Endothelial cell (in vitro differentiated cells): ENCODE results near the gene MED17. TPM values are rescaled to one million over a fixed set of nuclear protein-coding genes. Genes with fewer than 3 reads are reported as not detected.
A peak's percentile ranks its signal among the peaks of the same experiment; 100 is the strongest.

Experiments
- DNase-seq: peaks from one replicate; pipeline ENCODE4 v3.0.0; 2021; ENCODE audit warnings: low spot score
- H3K27ac Mint-ChIP-seq: one replicate; pipeline ENCODE4 v1.8.0; 2021; ENCODE audit warnings: mixed read lengths, inconsistent platforms; ENCODE audit not compliant: unreplicated experiment
- H3K27me3 Mint-ChIP-seq: one replicate; pipeline ENCODE4 v1.8.0; 2021; ENCODE audit warnings: mild to moderate bottlenecking, moderate library complexity, mixed read lengths, inconsistent platforms; ENCODE audit not compliant: unreplicated experiment
- H3K36me3 Mint-ChIP-seq: one replicate; pipeline ENCODE4 v1.8.0; 2021; ENCODE audit warnings: mild to moderate bottlenecking, low read depth, mixed read lengths, inconsistent platforms; ENCODE audit not compliant: unreplicated experiment
- H3K4me1 Mint-ChIP-seq: one replicate; pipeline ENCODE4 v1.8.0; 2021; ENCODE audit warnings: mild to moderate bottlenecking, mixed read lengths, inconsistent platforms; ENCODE audit not compliant: unreplicated experiment
- H3K4me3 Mint-ChIP-seq: one replicate; pipeline ENCODE4 v1.8.0; 2021; ENCODE audit warnings: mild to moderate bottlenecking, mixed read lengths, inconsistent platforms; ENCODE audit not compliant: unreplicated experiment
- H3K9me3 Mint-ChIP-seq: one replicate; pipeline ENCODE4 v1.8.0; 2021; ENCODE audit warnings: mixed read lengths, inconsistent platforms; ENCODE audit not compliant: unreplicated experiment
- total RNA-seq: library from RNA; stranded (reverse); fragmentation: NEBNext Ultra II Directional; extraction: Animal tissue kit (Norgen Biotek cat#: 25700); gene quantifications from one replicate; pipeline ENCODE4 v1.2.1, GENCODE V29; 2021; ENCODE audit not compliant: unreplicated experiment
- TF ChIP-seq, protein P1 (sequence below): fragments of 200-600 bp; sonication (generic); IDR thresholded peaks from one replicate; pipeline ENCODE4 v1.5.0; 2021; ENCODE audit warnings: antibody characterized with exemption; ENCODE audit not compliant: unreplicated experiment

MED17 gene
- total RNA-seq, 1 donor from 2014 or later: 38.7 TPM

DNA sequence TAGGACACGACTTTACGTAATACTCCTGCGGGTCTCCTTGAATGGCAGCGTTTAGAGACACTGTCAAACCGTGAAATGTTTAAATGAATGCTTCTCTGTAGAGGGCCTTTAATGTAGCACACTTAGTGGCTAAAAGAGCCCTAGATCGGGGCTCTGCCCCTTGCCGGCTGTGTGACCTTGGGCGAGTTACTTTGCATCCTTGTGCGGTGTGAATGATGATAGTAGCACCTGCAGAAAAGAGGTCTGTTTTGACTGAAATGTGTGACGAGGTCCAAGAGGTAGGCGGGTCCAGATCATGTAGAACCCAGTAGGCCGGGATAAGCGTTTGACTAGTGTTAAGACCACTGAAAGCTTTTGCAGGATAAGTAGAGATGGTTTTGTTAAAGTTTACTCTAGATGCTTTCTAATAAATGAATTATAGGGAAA is 866 bp downstream of the MED17 start:
- Mint-ChIP-seq H3K4me3 (peak overlapping the region; percentile 96), H3K36me3 (peaks cover 18% of the 10 kb centered on the region), H3K9me3 (no peaks in the 10 kb centered on the region), H3K4me1 (peaks cover 25% of the 10 kb centered on the region), H3K27ac (peak overlapping the region; percentile 95), H3K27me3 (peaks cover under 1% of the 10 kb centered on the region)
- no peak for DNase-seq
- TF ChIP-seq, protein P1, sequence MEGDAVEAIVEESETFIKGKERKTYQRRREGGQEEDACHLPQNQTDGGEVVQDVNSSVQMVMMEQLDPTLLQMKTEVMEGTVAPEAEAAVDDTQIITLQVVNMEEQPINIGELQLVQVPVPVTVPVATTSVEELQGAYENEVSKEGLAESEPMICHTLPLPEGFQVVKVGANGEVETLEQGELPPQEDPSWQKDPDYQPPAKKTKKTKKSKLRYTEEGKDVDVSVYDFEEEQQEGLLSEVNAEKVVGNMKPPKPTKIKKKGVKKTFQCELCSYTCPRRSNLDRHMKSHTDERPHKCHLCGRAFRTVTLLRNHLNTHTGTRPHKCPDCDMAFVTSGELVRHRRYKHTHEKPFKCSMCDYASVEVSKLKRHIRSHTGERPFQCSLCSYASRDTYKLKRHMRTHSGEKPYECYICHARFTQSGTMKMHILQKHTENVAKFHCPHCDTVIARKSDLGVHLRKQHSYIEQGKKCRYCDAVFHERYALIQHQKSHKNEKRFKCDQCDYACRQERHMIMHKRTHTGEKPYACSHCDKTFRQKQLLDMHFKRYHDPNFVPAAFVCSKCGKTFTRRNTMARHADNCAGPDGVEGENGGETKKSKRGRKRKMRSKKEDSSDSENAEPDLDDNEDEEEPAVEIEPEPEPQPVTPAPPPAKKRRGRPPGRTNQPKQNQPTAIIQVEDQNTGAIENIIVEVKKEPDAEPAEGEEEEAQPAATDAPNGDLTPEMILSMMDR: no peak

DNA sequence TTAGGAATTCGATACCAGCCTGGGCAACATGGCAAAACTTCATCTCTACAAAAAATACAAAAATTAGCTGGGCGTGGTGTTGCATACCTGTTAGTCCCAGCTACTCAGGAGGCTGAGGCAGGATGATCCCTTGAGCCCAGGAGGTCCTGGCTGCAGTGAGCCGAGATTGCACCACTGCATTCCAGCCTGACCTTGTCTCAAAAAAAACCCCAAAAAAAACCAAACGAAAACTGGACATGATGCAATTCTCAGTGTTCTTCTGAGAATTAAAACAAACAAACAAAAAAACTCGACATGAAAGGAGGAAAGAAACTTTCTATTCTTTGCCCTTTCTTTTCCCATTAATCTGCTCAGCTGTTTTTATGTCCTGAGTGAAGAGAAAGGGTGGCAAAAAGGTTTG is 7.4 kb downstream of the MED17 start:
- peaks cover 7% of the 10 kb centered on the region for H3K4me1 Mint-ChIP-seq
- no peak overlapping the region for H3K27ac Mint-ChIP-seq
- no peak overlapping the region for H3K4me3 Mint-ChIP-seq
- peaks cover 2% of the 10 kb centered on the region for H3K27me3 Mint-ChIP-seq
- H3K9me3 Mint-ChIP-seq: no peaks in the 10 kb centered on the region
- no peak for DNase-seq
- TF ChIP-seq, protein P1: no peak
- peaks cover 40% of the 10 kb centered on the region for H3K36me3 Mint-ChIP-seq

DNA sequence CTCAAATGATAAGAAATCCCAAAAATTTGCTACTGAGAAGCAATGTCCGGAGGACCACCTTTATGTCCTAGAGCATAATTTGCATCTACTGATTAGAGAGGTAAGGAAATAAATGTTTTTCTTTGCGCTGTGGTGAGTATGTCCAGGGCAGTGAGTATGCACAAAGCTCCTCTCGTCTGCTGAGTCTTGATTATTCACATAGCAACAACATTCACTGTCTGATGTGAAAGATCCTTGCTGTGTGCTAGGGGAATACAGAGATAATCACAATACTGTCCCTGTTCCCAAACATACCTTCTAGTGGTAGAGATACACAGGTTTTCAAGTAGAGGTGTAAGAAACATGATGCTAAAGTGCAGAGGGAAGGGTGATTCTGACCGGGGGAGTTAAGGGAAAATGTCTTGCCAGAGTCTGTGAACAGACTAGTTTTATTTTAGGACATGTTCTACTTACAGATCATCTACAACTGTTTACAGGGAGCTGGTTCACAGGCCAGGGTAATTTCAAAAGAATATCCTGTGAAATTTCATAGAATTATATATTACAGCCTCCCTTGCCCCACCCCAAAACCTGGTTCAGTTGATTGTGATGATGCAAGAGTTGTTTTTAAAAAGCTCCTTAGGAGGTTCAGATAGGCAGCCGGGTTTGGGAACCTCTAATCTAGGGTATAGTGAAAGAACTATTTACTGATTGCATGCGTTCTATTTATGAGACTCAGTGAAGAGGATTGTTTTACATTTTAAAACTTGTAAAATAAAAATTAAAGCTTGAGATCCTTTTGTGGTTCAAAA is 12.6 kb downstream of the MED17 start:
- Mint-ChIP-seq H3K36me3 (peaks cover 33% of the 10 kb centered on the region), H3K4me1 (no peaks in the 10 kb centered on the region), H3K9me3 (no peaks in the 10 kb centered on the region), H3K27ac (no peak overlapping the region), H3K4me3 (no peak overlapping the region), H3K27me3 (peaks cover 2% of the 10 kb centered on the region)
- TF ChIP-seq, protein P1: no peak
- DNase-seq: no peak

DNA sequence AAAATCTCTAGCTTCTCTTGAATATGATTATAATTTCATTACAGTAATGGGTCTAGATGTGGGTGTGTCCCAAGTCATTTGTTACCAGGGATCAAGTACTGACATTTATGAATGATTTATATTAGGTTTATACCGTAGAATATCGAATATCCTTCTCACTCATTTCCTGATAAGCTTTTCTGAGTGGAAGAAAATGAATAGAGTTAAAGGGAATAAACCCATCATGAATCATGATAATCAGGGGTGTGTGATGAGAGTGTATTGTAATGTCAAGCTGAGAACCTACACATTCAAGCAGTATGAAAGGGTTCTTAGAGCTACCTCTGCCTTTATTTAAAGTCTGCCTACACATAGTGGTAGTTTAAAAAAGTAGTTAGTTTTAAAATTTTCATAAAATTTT is 17.3 kb downstream of the MED17 start:
- no peaks in the 10 kb centered on the region for H3K4me1 Mint-ChIP-seq
- no peaks in the 10 kb centered on the region for H3K9me3 Mint-ChIP-seq
- H3K27me3 Mint-ChIP-seq: peaks cover 2% of the 10 kb centered on the region
- peaks cover 33% of the 10 kb centered on the region for H3K36me3 Mint-ChIP-seq
- H3K4me3 Mint-ChIP-seq: no peak overlapping the region
- no peak for DNase-seq
- H3K27ac Mint-ChIP-seq: no peak overlapping the region
- TF ChIP-seq, protein P1: no peak

- H3K27ac Mint-ChIP-seq: no peak overlapping the region
- TF ChIP-seq, protein P1: no peak
- H3K9me3 Mint-ChIP-seq: no peaks in the 10 kb centered on the region
- no peak overlapping the region for H3K4me3 Mint-ChIP-seq
- no peaks in the 10 kb centered on the region for H3K4me1 Mint-ChIP-seq
- peaks cover 36% of the 10 kb centered on the region for H3K36me3 Mint-ChIP-seq
- peaks cover 2% of the 10 kb centered on the region for H3K27me3 Mint-ChIP-seq
- DNase-seq: no peak
Observed at GRCh38 chr11:93804879-93805278, 20.8 kb downstream of the MED17 start.
